ENCODE results near the gene MTMR4.
"Not testable (repeated sequence)": the region's sequence is repeated elsewhere in the genome, so short reads cannot be mapped to it uniquely, and the experiment has no call there.

The MTMR4 gene

DNA sequence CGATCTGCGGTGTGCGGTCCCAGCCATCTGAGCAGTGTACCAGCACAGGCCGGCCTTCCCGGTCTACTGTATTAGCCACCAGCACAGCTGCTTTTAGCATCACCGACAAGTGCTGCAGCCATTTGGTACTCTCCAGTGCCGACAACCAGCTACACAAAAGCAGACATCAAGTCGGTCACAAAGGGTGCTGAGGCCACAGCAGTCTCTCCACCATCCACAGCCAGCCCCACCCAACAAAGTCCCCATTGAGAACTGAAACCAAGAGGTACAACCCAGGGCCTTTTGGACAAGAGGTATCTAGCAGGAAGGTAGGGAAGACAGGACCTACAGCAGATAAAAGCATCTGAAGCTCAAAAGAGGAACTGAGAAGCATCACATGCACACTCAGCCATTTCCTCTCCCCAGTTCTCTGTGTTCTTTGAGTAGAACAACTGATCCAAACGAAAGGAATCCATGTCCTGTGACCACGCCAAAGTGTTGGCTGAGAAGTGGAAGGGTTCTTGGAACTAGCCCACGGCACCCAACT, 9.5 kb downstream of the MTMR4 start:
- Histone ChIP-seq H4K8ac (ENCODE audit: low read depth, low read length) (no peak overlapping the region), H2BK12ac (ENCODE audit: low read length) (no peak overlapping the region), H3K4me1 (ENCODE audit: control insufficient read depth in 2 of 2, insufficient read depth in 1 of 2, low read depth in 1 of 2, low read length in 2 of 2) (no peaks in the 10 kb centered on the region)

DNA sequence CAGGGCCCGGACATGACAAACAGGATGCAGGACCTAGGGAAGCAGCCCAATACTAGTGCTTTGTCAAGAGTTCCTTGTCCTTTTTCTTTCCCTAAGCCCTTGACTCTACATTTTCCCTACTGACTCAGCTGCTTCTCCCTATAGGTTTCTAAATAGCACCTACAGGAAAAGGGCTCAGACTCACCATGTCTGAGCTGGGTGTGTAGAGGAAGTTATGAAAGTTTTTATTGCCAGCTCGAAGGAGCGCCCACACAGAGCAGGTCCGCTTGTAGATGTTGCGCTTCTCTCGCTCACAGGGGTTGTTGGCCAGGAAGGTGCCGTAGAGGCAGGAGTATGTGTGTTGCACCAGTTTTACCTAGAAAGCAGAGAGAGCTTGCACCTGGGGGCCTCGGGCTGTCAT, 10.6 kb downstream of the MTMR4 start:
- no peaks in the 10 kb centered on the region for H3K4me1 ChIP-seq (ENCODE audit: control insufficient read depth in 2 of 2, insufficient read depth in 1 of 2, low read depth in 1 of 2, low read length in 2 of 2)
- WGBS, 2 donors (ENCODE audit: extremely low coverage in 2 of 2, insufficient read length in 2 of 2, insufficient replicate concordance in 1 of 2) = no CpG with 5 or more reads among the region's 8 CpGs

More for the DNA sequence above, 9.5 kb downstream of the MTMR4 start:
- Histone ChIP-seq H2AK5ac (ENCODE audit: low read depth, low read length) (no peak overlapping the region), H3K27me3 (ENCODE audit: control insufficient read depth in 3 of 3, insufficient read depth in 3 of 3, low read depth in 1 of 3, low read length in 3 of 3) (no peaks in the 10 kb centered on the region), H3K79me1 (ENCODE audit: low read depth, low read length) (peaks cover 2% of the 10 kb centered on the region), H3K27ac (replicated peaks; ENCODE audit: low read length) (no peak overlapping the region), H3K4me3 (ENCODE audit: low read length in 2 of 2) (no peak overlapping the region), H3K9ac (ENCODE audit: low read depth, low read length, poor library complexity) (peak overlapping the region; percentile 10), H3K4me2 (ENCODE audit: insufficient read depth, low read length, poor library complexity, severe bottlenecking) (no peak overlapping the region), H3K23ac (ENCODE audit: low read depth, low read length, poor library complexity) (no peak overlapping the region), H3K18ac (ENCODE audit: low read length) (no peak overlapping the region), H3K4ac (ENCODE audit: low read length) (no peak overlapping the region), H2BK15ac (ENCODE audit: low read length) (no peak overlapping the region), H4K91ac (ENCODE audit: low read depth, low read length, poor library complexity) (no peak overlapping the region), H2BK120ac (ENCODE audit: low read depth, low read length) (no peak overlapping the region), H2BK5ac (ENCODE audit: low read length) (no peak overlapping the region), H3K14ac (ENCODE audit: low read length) (no peak overlapping the region), H2AFZ (ENCODE audit: low read length) (no peak overlapping the region), H3K36me3 (replicated peaks in 1 of 2; ENCODE audit: control insufficient read depth in 2 of 2, insufficient read depth in 2 of 2, low read length in 2 of 2) (peaks cover 48 to 99% of the 10 kb centered on the region in 2 donors), H3K9me3 (replicated peaks in 1 of 2; ENCODE audit: control insufficient read depth in 2 of 2, insufficient read depth in 1 of 2, low read depth in 1 of 2, low read length in 2 of 2) (no peaks in the 10 kb centered on the region)
- no peak for DNase-seq (ENCODE audit: low spot score)
- no CpG with 5 or more reads among the region's 11 CpGs for WGBS, 2 donors (ENCODE audit: extremely low coverage in 2 of 2, insufficient read length in 2 of 2, insufficient replicate concordance in 1 of 2)

DNA sequence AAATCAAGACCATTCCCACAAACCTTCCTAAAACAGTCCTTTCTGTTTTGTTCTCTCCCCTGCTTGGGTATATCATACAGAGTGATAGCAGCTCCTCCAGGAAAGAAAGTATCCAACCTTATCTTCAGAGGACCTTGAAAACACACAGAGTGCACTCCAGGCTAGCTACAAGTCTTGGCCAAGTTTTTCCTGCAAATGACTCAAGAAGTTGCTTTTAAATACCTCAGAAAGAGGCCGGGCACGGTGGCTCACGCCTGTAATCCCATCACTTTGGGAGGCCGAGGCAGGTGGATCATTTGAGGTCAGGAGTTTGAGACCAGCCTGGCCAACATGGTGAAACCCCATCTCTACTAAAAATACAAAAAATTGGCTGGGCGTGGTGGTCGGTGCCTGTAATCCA, 11.3 kb downstream of the MTMR4 start:
- H2AFZ ChIP-seq (ENCODE audit: low read length); H3K27me3 ChIP-seq (ENCODE audit: control insufficient read depth in 3 of 3, insufficient read depth in 3 of 3, low read depth in 1 of 3, low read length in 3 of 3); H2BK12ac ChIP-seq (ENCODE audit: low read length); DNase-seq (ENCODE audit: low spot score); H3K18ac ChIP-seq (ENCODE audit: low read length); H3K14ac ChIP-seq (ENCODE audit: low read length); H2AK5ac ChIP-seq (ENCODE audit: low read depth, low read length); H3K23ac ChIP-seq (ENCODE audit: low read depth, low read length, poor library complexity); H4K8ac ChIP-seq (ENCODE audit: low read depth, low read length); H3K4me1 ChIP-seq (ENCODE audit: control insufficient read depth in 2 of 2, insufficient read depth in 1 of 2, low read depth in 1 of 2, low read length in 2 of 2); H3K4me2 ChIP-seq (ENCODE audit: insufficient read depth, low read length, poor library complexity, severe bottlenecking); H4K91ac ChIP-seq (ENCODE audit: low read depth, low read length, poor library complexity); H2BK120ac ChIP-seq (ENCODE audit: low read depth, low read length); H2BK15ac ChIP-seq (ENCODE audit: low read length); H3K9ac ChIP-seq (ENCODE audit: low read depth, low read length, poor library complexity); H2BK5ac ChIP-seq (ENCODE audit: low read length); H3K9me3 ChIP-seq (replicated peaks in 1 of 2; ENCODE audit: control insufficient read depth in 2 of 2, insufficient read depth in 1 of 2, low read depth in 1 of 2, low read length in 2 of 2); H3K27ac ChIP-seq (replicated peaks; ENCODE audit: low read length); H3K4ac ChIP-seq (ENCODE audit: low read length); H3K4me3 ChIP-seq (ENCODE audit: low read length in 2 of 2); H3K79me1 ChIP-seq (ENCODE audit: low read depth, low read length): not testable (repeated sequence)
- no CpG with 5 or more reads among the region's 6 CpGs for WGBS, 2 donors (ENCODE audit: extremely low coverage in 2 of 2, insufficient read length in 2 of 2, insufficient replicate concordance in 1 of 2)
- H3K36me3 ChIP-seq (replicated peaks in 1 of 2; ENCODE audit: control insufficient read depth in 2 of 2, insufficient read depth in 2 of 2, low read length in 2 of 2) = peaks cover 39 to 96% of the 10 kb centered on the region in 2 donors

More for the DNA sequence above, 10.6 kb downstream of the MTMR4 start:
- H2AK5ac ChIP-seq (ENCODE audit: low read depth, low read length) = no peak overlapping the region
- H3K4ac ChIP-seq (ENCODE audit: low read length) = no peak overlapping the region
- no peak overlapping the region for H3K14ac ChIP-seq (ENCODE audit: low read length)
- H2AFZ ChIP-seq (ENCODE audit: low read length) = no peak overlapping the region
- H2BK15ac ChIP-seq (ENCODE audit: low read length) = no peak overlapping the region
- H4K8ac ChIP-seq (ENCODE audit: low read depth, low read length) = no peak overlapping the region
- H3K36me3 ChIP-seq (replicated peaks in 1 of 2; ENCODE audit: control insufficient read depth in 2 of 2, insufficient read depth in 2 of 2, low read length in 2 of 2) = peaks cover 44 to 96% of the 10 kb centered on the region in 2 donors
- H3K4me3 ChIP-seq (ENCODE audit: low read length in 2 of 2) = no peak overlapping the region
- H3K79me1 ChIP-seq (ENCODE audit: low read depth, low read length) = peaks cover 2% of the 10 kb centered on the region
- H4K91ac ChIP-seq (ENCODE audit: low read depth, low read length, poor library complexity) = no peak overlapping the region
- H3K23ac ChIP-seq (ENCODE audit: low read depth, low read length, poor library complexity) = no peak overlapping the region
- H2BK120ac ChIP-seq (ENCODE audit: low read depth, low read length) = no peak overlapping the region
- no peak overlapping the region for H3K4me2 ChIP-seq (ENCODE audit: insufficient read depth, low read length, poor library complexity, severe bottlenecking)
- no peaks in the 10 kb centered on the region for H3K9me3 ChIP-seq (replicated peaks in 1 of 2; ENCODE audit: control insufficient read depth in 2 of 2, insufficient read depth in 1 of 2, low read depth in 1 of 2, low read length in 2 of 2)
- H3K27ac ChIP-seq (replicated peaks; ENCODE audit: low read length) = no peak overlapping the region
- H3K9ac ChIP-seq (ENCODE audit: low read depth, low read length, poor library complexity) = no peak overlapping the region
- no peaks in the 10 kb centered on the region for H3K27me3 ChIP-seq (ENCODE audit: control insufficient read depth in 3 of 3, insufficient read depth in 3 of 3, low read depth in 1 of 3, low read length in 3 of 3)
- no peak overlapping the region for H2BK12ac ChIP-seq (ENCODE audit: low read length)
- DNase-seq (ENCODE audit: low spot score) = no peak
- H3K18ac ChIP-seq (ENCODE audit: low read length) = no peak overlapping the region
- H2BK5ac ChIP-seq (ENCODE audit: low read length) = no peak overlapping the region

DNA sequence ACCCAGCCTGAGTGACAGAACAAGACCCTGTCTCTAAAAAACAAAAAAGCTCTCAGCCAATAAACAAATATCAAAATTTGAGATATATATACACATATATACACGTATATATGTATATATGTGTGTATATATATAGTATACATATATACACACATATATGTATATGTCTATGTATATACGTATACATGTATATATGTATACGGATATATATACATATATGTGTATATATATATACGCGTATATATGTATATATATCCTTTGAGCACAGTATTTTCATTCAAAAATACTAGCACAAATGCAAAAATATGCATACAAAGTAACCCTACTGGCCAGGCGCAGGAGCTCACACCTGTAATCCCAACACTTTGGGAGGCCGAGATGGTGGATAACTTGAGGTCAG, 13.0 kb downstream of the MTMR4 start:
- H3K9me3 ChIP-seq (replicated peaks in 1 of 2; ENCODE audit: control insufficient read depth in 2 of 2, insufficient read depth in 1 of 2, low read depth in 1 of 2, low read length in 2 of 2) = no peaks in the 10 kb centered on the region
- no peak overlapping the region for H3K27ac ChIP-seq (replicated peaks; ENCODE audit: low read length)
- no peak overlapping the region for H2BK15ac ChIP-seq (ENCODE audit: low read length)
- no peak overlapping the region for H2BK12ac ChIP-seq (ENCODE audit: low read length)
- H3K14ac ChIP-seq (ENCODE audit: low read length) = no peak overlapping the region
- no peak overlapping the region for H2BK5ac ChIP-seq (ENCODE audit: low read length)
- H3K4me2 ChIP-seq (ENCODE audit: insufficient read depth, low read length, poor library complexity, severe bottlenecking) = no peak overlapping the region
- peaks cover 27 to 96% of the 10 kb centered on the region in 2 donors for H3K36me3 ChIP-seq (replicated peaks in 1 of 2; ENCODE audit: control insufficient read depth in 2 of 2, insufficient read depth in 2 of 2, low read length in 2 of 2)
- no peak overlapping the region for H2AK5ac ChIP-seq (ENCODE audit: low read depth, low read length)
- H3K27me3 ChIP-seq (ENCODE audit: control insufficient read depth in 3 of 3, insufficient read depth in 3 of 3, low read depth in 1 of 3, low read length in 3 of 3) = no peaks in the 10 kb centered on the region
- no peak overlapping the region for H2AFZ ChIP-seq (ENCODE audit: low read length)
- H3K23ac ChIP-seq (ENCODE audit: low read depth, low read length, poor library complexity) = no peak overlapping the region
- WGBS, 2 donors (ENCODE audit: extremely low coverage in 2 of 2, insufficient read length in 2 of 2, insufficient replicate concordance in 1 of 2) = no CpG with 5 or more reads among the region's 7 CpGs
- H3K4ac ChIP-seq (ENCODE audit: low read length) = no peak overlapping the region
- no peaks in the 10 kb centered on the region for H3K79me1 ChIP-seq (ENCODE audit: low read depth, low read length)
- no peak for DNase-seq (ENCODE audit: low spot score)
- H2BK120ac ChIP-seq (ENCODE audit: low read depth, low read length) = no peak overlapping the region
- no peak overlapping the region for H3K18ac ChIP-seq (ENCODE audit: low read length)
- H3K9ac ChIP-seq (ENCODE audit: low read depth, low read length, poor library complexity) = no peak overlapping the region
- H3K4me1 ChIP-seq (ENCODE audit: control insufficient read depth in 2 of 2, insufficient read depth in 1 of 2, low read depth in 1 of 2, low read length in 2 of 2) = no peaks in the 10 kb centered on the region
- H4K8ac ChIP-seq (ENCODE audit: low read depth, low read length) = no peak overlapping the region
- no peak overlapping the region for H3K4me3 ChIP-seq (ENCODE audit: low read length in 2 of 2)
- H4K91ac ChIP-seq (ENCODE audit: low read depth, low read length, poor library complexity) = no peak overlapping the region
